ENCODE measurements around the gene GLRX3.

The GLRX3 gene

DNA sequence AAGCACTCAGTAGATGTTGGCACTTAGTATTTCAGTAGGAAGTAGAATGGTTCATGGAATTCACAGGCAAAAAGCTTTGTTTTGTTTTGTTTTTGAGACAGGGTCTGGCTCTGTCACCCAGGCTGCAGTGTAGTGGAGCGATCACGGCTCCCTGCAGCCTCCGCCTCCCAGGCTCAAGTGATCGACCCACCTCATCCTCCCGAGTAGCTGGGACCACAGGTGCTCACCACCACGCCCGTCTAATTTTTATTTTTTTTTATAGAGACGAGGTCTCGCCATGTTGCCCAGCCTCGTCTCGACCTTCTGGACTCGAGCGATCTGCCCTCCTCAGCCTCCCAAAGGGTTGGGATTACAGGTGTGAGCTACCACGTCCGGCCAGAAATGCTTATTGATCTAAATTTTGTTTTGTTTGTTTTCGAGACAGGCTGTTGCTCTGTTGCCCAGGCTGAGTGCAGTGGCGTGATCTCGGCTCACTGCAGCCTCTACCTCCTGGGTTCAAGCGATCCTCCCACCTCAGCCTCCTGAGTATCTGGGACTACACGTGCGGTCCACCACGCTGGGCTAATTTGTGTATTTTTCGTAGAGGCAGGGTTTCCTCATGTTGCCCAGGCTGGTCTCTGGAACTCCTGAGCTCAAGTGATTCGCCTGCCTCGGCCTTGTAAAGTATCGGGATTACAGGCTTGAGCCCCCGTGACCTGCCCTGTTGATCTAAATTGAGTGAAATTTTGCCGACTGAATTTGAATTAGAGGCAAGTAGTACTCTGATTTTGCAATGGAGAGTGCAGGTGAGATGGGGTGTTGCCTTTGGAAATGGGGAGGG, 1.7 kb downstream of the GLRX3 start:
- DNase-seq (ENCODE audit: low read depth): no peak

DNA sequence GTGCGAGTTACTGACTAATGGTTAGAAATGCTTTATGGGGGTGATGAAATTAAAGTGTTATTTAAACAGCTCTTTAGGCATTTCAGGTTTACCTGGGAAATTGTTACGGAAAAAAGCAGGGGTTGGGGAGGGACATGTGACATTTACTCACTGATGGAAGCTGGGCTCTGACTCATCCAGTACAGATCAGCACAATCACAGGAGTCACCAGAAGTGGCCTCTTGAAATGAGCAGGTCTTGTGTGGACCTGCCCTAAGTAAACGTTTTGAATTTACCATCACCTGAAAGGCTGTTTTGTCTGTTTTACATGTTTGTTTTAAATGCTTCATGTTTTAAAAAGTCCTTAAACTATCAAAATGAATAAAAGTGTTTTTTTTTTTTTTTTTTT, 2.3 kb downstream of the GLRX3 start:
- no peak for DNase-seq (ENCODE audit: low read depth)

DNA sequence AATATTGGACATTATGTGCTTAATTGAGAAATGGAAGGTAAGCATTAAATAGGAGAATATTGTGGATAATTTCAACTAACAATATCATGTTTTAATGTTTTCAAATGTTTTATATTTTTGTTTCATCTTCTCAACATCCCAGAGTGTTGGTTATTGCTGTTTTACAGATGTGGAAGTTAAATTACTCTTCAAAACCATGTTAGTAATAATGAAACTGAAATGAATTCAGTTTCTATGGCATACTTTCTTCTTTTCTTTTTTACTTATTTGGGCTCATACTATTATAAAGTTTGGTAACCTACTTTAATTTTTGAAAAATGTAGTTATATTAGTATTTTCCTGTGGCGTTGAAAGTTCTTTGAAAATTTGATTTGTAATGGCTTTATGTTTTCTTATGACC, 4.2 kb downstream of the GLRX3 start:
- no peak for DNase-seq (ENCODE audit: low read depth)

DNA sequence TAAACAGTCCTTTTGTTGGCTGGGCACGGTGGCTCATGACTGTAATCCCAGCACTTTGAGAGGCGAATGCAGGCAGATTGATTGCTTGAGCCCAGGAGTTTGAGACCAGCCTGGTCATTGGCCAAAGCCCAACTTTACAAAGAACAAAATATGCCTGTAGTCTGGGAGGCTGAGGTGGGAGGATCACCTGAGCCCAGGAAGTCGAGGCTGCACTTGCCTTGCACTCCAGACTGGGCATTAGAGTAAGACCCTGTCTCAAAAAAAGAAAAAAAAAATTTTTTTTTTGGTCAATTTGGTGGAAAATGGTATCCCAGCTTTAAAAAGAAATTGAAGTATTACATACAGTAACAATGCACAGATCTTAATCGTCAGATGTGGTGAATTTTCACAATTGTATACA, 4.8 kb downstream of the GLRX3 start:
- DNase-seq (ENCODE audit: low read depth): no peak

DNA sequence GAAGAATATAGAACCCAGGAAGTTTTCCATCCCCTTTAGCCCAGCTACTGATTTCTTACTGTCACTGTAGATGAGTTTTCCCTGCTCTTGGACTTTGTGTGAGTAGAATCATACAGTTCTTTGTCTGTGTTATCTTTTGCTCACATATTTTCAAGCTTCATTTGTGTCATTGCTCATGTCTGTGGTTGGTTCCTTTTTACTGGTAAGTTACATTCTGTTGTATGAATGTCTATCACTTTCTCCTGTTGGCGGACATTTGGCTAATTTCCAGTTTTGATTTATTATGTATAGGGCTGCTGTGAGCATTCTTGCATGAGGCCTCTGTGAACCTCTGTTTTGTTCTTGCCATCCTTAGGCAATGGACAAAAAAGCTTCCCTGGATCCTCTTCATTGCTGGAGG, 5.3 kb downstream of the GLRX3 start:
- DNase-seq (ENCODE audit: low read depth): no peak

DNA sequence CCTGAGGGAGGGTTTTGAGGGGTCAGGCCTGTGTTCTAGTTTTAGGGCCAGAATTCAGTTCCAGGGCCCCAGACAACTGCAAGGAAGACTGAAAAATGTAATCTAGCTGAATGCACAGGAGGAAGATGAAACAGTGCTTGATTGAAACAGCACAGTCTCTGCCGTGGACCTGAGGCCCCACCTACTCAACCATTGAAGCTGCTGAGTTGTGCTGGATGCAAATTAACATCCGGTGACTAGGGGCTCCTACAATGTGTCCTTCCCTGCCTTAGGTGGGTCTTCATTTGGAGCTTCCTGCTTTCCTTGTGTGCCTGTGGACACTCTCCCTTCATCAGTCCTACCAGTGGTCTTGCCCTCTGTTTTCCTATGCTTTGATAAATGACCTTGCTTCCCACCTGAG, 5.7 kb downstream of the GLRX3 start:
- no peak for DNase-seq (ENCODE audit: low read depth)

DNA sequence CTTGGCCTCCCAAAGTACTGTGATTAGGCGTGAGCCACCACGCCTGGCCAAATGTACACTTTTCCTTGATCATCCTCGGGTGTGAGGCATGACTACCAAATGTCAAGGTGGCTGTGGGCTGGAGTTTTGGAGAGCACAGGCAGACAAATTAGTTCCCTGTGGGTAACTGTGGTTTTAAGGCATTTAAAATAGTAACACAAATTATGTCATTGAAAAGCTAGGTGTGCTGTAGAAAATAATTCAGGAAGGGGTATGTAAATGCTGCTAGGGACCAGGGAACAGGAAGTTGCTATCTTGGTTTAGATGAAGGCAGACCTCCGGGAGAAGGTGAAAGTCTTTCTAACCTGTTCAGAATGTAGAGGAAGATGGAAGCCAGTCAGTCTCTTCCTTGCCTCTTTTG, 9.9 kb downstream of the GLRX3 start:
- DNase-seq (ENCODE audit: low read depth): no peak

DNA sequence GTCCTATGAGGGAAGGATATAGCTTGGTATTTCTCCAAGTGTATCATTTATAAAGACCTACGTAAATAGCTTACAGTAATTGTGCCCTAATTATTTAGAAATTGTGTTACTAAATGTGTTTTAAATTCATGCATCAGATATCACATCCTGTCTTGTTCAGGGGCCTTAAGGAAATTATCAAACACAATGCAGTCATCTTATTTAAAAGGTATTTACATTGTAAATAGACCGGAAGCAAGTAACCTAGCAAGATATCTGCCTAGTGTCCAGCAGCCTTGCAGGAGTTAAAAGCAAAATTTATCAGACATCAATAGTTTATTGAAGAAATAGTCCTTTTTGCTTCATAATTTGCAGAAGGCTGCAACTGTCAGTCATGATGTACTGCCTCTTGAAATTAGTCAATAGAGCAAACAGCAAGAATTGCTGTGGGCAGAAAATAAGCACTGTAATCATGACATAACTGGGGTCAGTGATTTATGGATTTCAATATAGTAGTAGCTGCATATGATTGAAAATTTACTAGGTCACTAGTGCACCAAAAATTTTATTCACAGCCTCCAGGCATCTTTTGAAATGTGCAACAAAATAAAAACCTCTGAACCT, 23.1 kb downstream of the GLRX3 start:
- DNase-seq (ENCODE audit: low read depth): no peak

DNA sequence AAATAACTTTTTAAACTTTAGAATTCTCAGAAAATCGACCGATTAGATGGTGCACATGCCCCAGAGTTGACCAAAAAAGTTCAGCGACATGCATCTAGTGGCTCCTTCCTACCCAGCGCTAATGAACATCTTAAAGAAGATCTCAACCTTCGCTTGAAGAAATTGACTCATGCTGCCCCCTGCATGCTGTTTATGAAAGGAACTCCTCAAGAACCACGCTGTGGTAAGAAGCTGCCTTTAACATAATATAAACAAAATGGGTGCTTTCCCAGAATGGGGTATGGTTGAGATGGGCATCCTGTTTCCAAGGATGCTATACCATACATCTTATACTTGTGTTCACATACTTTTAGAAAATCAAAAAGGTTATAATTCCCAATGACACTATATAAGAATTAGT, 24.6 kb downstream of the GLRX3 start:
- no peak for DNase-seq (ENCODE audit: low read depth)

DNA sequence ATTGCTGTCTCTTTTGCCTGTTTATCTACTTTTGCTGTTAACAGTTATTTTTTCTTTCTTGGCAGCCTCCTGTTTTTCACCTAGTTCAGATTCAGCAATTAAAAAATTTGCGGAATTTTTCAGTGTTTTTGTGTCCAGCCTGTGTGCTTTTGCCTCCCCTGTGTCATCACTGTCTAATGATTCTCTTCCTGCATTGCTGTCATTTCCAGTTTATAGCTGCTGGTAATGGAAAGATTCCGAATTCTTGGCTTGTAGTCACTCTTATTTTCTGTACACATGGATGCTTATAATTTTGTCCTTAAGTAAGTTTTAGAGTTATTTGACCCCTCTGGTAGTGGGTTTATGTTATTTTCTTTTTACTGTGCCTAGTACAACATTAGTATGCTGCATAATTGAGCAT, 25.1 kb downstream of the GLRX3 start:
- no peak for DNase-seq (ENCODE audit: low read depth)

DNA sequence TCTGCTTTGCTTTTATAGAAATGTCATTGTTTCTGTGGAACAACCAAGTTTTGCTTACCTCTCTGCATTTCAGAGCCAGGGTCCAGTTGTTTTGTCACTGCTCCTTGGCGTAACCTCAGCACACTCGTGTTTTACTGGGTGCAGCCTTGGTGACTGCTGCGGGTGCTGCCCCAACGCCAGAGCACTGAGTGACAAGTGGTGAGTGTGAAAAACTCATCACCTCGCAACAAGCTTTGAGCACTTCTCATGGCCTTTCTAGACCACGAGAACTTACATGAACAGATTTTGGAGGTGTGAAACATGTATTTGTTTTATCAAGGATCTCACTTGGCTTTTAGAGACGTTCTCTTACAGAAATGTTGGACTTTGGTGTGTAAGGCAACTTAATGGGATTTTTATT, 31.0 kb downstream of the GLRX3 start:
- DNase-seq (ENCODE audit: low read depth): no peak

DNA sequence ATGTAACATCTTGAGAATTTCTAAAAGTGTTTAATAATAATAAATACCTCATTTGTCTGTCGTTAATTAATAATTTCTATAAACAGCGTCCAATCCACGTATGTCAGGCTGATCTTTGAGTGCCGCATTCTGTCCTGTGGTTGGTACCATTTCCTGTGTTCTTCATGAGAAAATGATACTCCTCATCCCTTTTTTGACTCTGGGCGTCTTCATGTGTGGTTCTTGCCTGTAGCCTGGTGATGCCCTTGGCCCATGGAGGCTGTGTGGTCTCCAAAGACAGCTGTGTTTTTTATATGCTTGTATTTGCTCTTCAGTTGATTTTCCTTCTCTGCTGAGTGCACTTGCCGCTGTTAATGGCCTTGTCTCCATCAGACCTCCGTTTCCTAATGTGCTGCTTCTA, 31.5 kb downstream of the GLRX3 start:
- DNase-seq (ENCODE audit: low read depth): no peak

DNA sequence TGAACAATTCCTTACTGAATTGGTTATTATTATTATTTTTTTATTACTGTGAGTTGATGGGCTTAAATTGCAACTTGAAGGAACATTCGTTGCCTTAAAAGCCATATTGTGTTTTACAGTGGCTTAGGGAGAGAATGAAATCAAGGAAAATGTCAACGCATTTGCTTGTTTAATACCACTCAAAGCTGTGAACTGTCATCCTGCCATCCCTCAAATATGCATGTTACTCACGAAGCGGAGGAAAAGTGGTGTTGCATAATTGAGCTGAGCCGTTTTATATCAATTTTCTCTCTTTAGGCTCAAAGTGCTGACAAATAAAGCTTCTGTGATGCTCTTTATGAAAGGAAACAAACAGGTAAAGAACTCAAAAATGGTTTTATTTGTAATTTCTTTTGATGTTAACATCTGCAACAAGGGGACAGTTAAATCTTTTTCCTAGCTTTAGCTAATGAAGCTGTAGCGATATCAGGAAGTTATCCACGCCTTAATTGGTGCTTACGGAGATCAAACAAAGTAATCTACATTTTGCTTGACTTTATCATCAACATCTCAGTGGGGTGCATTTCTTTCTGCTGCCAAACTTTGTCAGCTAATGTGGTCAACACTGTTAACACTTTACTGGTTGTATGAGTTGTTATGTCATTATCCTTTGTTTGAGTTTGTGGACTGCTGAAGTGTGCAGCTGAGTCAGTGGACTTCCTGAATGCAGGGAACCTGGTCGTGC, 33.1 kb downstream of the GLRX3 start:
- no peak for DNase-seq (ENCODE audit: low read depth)

DNA sequence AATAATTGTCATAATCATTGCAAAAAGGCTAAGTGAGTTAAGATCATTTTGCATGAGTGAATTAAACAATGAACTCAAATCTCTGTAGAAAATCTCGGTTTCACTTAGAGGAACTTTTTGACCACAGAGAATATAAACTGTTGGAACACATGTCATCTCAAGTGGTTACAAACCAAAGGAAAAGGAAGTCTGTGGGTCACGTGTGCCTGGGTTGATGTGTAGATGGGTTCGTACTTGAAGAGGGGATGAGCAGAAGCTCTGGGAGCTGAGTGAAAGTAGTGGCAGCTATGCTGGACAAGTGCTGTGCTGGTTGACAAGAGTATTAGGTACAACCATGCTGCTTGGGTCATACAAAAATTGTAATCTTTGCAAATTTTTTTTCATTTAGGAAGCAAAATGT, 35.0 kb downstream of the GLRX3 start:
- DNase-seq (ENCODE audit: low read depth): no peak

DNA sequence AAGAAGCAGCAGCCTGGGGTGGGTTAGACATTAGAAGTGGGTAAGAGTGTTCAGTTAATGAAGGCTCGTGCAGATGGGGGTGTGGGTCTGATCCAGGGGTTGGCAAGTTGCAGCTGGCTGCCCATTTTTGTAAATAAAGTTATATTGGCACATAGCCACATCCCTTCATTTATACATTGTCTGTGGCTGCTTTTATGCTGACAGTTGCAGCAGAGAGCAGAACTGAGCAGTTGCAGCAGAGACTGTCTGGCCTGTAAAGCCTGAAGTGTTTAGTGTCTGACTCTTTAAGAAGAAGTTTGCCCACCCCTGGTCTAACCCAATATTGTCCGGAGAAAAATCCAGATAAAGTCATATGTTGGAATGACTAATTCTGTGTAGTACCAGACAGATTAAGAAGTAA, 38.1 kb downstream of the GLRX3 start:
- no peak for DNase-seq (ENCODE audit: low read depth)

DNA sequence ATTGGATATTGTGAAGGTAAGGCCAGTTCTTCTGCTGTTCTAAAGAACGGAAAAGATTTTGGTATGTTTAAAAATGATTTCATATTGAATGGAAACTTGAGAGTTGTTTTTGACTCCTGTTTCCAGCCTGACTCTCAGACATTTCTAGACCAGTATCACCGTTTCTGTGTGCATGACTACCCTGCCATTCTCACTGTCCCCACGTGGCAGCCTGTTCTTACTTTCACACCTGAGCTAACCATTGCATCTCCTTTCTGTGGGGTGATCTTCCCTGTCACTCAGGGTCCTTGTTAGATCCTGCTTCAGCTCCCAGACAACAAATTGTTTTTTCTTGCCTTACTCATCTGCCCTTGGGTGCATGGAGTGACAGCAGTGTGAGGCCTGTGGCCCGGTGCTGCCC, 38.9 kb downstream of the GLRX3 start:
- no peak for DNase-seq (ENCODE audit: low read depth)

DNA sequence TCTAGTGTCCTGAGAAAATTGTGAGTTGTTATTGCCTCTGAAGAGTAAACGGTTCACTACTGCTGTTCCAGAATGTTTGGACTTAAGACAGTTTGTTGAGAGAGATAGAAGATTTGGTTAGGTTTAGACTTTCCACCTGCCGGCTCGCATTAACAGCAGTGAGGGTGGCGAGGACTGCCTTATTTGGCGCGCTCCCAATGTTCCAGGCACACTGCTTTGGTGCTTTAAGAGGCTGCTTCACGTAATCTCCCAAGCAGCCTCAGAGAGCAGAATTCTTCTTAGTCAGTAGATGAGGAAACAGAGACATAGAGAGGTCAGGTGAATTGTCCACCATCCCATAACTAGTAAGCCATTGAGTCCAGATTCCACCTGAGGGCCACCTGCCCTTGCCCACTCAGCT, 41.1 kb downstream of the GLRX3 start:
- no peak for DNase-seq (ENCODE audit: low read depth)

DNA sequence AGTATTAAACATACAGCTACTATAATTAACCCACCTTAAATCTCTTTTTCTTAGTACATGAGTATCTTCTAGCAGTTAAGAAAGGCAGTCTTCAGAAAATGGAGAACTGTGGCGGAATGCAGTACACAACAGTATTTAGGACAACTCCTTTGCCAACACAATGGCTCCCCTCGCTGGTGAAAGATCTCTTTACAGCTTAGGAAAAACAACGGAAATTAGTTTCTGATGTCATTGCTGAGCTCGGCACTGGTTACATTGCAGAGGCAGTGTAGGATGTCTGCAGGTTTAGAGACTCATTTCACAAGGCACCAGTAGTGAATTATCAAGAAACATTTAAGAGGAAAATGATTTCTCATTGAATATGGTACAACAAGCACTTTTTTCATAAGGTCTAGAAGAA, 43.4 kb downstream of the GLRX3 start:
- DNase-seq (ENCODE audit: low read depth): no peak

DNA sequence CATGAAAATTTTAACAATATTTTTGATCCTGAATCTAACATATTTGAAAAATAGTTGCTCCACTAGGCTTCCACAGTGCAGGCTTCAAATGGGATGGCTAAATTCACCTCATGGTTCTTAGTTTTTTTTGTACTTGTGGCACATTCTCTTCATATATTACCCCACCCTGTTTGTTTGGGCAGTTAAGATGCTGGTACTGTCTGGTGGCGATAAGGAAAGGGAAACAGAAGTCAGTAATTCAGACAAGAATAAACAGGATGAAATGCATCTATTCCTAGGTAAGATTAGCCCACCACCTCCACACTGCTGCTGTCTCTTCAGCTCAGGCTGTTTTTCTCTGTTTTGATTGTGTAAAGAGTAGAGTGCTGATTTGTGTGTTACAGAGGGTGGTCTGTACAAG, 44.2 kb downstream of the GLRX3 start:
- no peak for DNase-seq (ENCODE audit: low read depth)

DNA sequence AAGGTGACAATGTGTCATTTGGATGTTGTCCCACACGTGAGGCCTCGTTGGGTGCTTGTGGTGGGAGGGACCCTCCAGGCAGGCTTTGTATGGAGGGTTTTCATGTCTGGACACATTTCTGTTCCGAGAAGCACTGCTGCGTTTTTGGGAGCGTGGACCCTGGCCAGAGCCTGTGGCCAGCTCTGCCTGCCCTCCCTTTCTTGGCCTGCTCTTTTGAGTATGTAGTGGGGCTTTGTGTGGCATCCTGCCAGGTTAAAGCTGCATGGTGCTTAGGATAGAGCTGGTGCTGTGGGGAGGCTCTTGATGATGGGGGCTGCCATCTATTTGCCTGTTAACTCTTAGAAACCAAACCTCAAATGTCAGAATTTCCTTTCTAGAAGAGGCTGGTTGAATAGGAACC, 45.7 kb downstream of the GLRX3 start:
- no peak for DNase-seq (ENCODE audit: low read depth)

DNA sequence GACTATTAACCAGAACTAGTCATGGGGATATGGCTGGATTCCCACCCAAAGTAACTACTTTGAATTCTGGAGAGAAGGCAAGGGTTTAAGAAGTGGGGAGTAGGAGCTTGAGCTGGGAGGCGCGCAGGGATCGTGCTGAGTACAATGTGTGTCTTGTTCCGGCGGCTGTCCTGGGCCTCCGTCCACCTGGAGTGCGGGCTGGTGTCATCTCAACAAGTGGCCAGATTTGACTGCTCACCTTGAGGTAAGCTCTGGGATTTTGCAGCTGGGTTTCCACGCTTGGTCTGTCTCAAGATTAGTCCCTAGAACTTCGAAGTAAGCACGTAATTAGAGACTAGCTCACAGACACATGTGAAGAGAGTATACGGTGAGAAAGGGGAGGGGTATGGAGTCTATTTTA, 49.4 kb downstream of the GLRX3 start:
- DNase-seq (ENCODE audit: low read depth): no peak

DNA sequence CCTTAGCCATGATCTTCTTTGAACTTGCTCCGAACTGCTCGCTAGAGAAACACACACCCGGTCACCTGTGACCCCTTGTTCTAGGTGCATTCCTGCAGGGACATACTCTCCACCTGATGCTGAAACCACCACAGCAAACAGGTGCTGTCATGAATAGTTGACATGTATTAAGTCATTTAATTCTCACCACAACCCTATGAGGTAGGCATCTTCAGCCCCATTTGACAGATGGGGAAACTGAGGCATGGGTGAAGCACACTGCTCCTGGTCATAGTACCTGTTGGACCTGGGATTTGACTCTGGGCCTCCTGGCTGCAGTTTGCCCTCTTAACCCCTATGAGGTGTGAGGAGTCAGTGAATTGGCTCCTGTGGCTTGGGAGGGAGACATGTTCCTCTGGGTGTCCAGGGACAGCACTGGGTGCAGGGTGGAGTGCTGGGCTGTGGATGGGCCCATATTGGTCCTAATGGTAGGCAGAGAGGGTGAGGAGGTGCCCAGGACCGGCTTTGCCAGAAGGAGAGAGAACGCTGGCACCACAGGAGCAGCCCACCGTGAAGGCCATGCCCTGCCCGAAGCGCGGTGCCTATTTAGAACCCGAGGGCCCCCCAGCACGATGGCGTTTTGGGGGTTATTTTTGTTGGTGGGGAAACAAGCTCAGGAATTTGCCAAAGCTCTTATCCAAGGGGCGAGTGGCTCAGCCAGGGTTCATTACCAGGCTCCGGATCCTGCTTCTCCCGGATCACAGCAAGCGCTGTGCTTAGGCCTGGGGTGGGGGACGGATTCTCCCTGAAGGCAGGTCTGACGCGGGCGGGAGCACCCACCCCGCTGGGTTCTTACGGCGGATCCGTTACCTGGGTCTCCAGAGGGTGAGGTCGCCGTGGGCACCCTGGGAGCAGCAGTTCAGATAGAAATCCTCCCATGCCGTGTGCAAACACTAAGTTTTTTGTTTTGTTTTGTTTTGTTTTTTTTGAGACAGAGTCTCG, 52.3 kb downstream of the GLRX3 start:
- DNase-seq (ENCODE audit: low read depth): no peak
